Stimulated activated naive CD8-positive, alpha-beta T cell treated with anti-CD3 and anti-CD28 coated beads, Interleukin-15, Interleukin-2, amounts not matched to agents 100 U/mL and 50 U/mL, for 24 hours (primary cell): ENCODE measurements around the gene RIBC1.
"Not testable (repeated sequence)": the region's sequence is repeated elsewhere in the genome, so short reads cannot be mapped to it uniquely, and the experiment has no call there.

Experiments used
- ATAC-seq: fragments of 150-1000 bp; cut with Tn5 transposase; one replicate; pipeline ENCODE4 v1.10.0; 2021
- DNase-seq: peaks from one replicate; pipeline ENCODE4 v3.0.0; 2021

RIBC1 gene

GRCh38 chrX:53437206-53437605 is 14.5 kb downstream of the RIBC1 start:
- no peak for ATAC-seq
- DNase-seq, result no peak

DNA sequence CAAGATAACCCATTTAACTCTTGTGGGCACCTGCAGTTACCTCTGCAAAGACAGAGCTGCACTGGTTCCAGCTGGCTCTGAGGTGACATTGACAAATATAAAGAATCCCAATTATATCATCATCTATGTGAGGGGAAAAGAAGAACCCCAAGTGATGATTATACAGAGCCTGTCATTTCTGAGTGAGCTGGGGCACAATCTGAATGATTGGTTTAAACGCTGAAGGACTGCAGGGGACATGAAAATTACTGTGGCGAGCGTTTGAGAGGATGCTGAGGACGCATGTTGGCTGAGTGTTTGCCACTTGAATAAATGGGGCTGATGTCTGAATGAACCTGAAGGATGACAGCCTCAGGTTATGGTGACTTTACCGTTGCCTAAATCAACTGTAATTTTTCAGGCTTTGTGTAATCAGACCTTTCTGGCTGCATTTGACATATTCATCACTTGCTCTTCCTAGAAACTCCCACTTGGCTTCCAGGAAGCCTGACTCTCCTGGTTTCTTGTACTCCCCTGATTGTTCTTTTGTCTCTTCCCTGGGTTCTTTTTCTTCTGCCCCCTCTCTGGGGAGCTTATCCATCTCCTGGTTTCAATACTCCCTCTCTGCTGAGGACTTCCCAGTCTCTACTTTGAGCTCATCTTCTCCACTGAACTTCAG is 15.6 kb downstream of the RIBC1 start:
- no peak for DNase-seq
- no peak for ATAC-seq

DNA sequence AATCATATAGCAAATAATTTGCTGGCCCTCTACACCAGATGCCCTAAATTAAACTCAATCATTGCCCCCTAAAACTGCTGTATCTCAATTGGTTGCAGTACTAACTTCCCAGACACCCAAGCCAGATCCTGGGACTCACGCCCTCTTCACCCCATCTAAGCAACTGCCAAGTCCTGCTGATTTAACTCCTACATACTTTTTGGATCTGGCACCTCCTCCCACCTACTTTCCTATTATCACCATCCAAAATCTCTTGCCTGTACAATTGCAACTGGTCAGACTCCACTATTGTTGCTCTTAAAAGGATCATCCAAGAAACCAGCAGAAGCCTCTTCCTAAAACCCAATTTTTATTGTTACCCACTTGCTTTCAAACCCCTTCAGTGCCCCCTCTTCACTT is 16.2 kb downstream of the RIBC1 start:
- DNase-seq, result no peak
- no peak for ATAC-seq

- ATAC-seq (no peak), DNase-seq (no peak)
These were observed 17.4 kb downstream of the RIBC1 start for GRCh38 chrX:53440101-53440500.

DNA sequence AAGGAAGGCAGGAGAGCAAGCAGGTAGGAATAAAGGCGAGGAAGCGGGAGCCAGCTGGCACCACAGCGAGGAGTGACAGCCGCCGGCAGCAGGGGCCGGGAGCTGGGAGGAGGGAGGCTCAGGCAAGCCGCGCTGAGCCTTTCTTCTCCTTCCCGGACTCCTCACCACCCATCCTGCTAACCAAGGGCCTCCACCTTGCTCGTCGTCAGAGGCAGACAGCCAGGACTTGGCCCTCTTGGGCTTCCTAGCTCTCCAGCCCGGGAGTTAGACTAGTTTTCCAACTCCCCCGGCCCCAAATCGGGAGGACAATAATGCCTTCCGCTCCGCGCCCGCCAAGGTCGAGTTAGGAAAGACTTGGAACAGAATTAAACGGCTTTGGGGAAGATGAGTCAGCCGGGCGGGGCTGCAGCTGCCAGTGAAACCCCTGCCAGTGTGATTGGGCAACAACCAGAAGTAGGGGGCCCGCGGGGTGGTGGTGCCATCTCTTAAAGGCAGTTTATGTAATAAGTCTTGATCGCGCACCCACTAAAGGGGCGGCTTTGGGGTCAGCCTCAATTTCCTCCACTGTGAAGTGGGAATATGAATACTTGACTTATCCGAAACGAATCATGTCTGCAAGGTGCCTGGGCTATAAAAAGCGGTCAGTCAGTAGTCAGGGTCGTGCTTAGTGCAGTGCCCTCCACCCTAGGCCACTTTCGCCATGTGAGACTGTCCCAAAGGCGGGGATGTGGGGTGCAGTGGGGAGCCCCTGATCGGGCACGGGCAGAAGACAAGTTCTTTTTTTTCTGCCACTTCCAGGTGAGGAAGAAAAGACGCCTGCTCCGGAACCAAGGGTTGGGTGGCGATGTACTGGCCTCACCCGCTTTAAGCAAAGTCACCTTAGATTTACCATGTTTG is 18.2 kb downstream of the RIBC1 start:
- ATAC-seq, result peak; percentile 30

GRCh38 chrX:53441531-53442321 is 19.1 kb downstream of the RIBC1 start:
- DNase-seq, result peak; percentile 78
- peak; percentile 87 for ATAC-seq

More for the DNA sequence above, 18.2 kb downstream of the RIBC1 start:
- peak; percentile 42 for DNase-seq

DNA sequence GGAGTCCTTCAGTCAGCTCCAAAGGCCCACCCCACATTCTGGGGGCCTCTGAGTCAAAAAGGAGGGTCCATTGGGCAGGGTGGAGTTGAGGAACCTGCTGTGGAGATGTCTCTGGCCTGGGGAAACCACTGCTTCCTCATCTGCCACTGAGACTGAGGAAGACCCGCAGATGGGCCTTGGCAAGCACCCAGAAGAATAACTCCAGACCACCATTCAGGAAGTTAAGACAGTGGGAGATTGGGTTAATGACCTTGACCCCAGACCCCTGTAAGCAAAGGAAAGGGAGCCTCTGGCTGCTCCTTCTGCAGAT is 19.6 kb downstream of the RIBC1 start:
- ATAC-seq, result no peak

DNA sequence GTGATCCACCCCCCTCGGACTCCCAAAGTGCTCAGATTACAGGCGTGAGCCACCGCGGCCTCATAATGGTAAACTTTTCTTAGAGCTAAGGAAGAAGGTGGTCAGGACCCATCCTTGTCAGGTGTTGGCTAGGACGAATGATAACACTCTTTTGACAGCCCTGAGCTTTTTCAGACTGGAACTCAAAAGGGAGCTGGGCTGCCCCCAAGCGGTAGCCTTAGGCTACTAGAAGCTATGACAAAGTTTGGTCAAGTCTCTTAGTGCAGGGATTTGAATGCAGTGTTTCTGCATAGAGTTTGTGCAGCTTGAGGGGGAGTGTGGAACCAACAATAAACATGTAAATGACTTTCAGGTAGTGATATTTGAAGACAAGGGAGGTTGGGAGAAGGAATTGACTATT is 23.3 kb downstream of the RIBC1 start:
- DNase-seq (peak; percentile 44), ATAC-seq (no peak)

More for the DNA sequence above, 19.6 kb downstream of the RIBC1 start:
- DNase-seq, result no peak

GRCh38 chrX:53447441-53447840 is 24.8 kb downstream of the RIBC1 start:
- no peak for DNase-seq
- ATAC-seq, result no peak

GRCh38 chrX:53449632-53450031 is 27.0 kb downstream of the RIBC1 start:
- ATAC-seq, result no peak
- no peak for DNase-seq

DNA sequence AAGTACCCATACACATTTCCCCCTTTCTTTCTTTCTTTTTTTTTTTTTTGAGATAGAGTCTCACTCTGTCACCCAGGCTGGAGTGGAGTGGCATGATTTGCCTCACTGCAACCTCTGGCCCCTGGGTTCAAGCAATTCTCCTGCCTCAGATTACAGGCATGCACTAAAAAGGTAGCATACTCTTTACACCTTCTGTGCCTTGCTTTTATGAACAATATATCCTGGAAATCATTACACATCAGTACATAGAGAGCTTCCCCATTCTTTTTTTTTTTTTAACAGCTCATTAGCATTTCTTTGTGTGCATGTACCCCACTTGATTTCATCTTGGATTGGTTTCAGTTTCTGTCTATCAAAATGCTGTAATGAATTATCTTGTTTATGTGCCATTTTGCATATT is 30.1 kb downstream of the RIBC1 start:
- DNase-seq (no peak), ATAC-seq (no peak)

DNA sequence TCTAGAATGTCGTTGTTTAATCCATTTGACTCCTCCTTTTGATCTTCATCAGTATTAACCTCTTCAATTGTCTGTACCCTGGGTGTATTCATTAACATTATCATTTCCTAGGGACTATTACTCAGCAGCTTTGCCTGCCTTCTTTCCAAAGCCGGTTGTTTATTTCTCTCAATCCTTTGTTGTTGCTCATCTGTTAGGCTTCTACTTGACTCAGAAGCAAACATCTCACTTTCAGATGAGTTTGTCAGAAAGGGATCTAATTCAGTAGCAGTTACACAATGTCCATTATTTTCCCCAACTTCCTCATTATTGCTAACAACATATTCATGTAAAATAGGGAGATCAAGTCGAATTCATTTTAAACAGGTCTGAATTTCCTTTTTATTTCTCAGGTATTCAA is 33.6 kb downstream of the RIBC1 start:
- ATAC-seq (no peak), DNase-seq (no peak)

- no peak for ATAC-seq
- DNase-seq, result no peak
These were observed 35.4 kb downstream of the RIBC1 start for GRCh38 chrX:53458082-53458481.

GRCh38 chrX:53468659-53469058 is 46.0 kb downstream of the RIBC1 start:
- not testable (repeated sequence) for ATAC-seq, DNase-seq

DNA sequence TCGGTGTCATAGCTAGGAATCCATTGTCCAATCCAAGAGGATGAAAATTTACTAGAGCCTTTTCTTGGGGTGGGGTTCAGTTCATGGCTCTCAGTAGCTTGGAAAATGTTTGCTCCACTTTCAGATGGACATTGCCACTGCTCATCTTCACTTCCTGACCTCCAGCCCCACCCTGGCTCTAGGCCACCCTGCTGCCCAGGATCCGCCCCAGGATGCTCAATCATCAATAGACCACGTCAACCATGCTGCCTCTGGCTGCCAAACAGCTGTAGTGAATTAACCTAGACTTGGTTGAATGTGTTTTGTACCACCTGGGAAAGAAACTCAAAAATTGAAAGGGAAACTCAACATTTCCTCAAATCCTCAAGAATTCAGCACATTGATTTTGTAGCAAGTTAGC is 48.7 kb downstream of the RIBC1 start:
- ATAC-seq (no peak), DNase-seq (no peak)

DNA sequence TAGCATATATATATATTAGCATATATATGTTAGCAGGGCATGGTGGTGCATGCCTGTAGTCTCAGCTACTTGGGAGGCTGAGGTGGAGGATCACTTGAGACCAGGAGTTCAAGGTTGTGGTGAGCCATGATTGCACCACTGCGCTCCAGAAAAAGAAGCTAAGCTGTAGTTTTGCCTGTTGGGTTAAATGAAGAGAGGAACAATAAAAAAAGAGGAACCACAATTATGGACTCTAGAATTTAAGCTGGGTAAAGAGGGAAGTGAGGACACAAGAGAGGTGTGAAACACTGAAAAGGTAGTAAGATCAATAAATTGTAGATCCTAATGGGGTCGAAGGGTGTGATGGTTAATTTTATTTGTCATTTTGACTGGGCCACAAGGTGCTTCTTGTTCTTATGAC is 52.0 kb downstream of the RIBC1 start:
- no peak for DNase-seq
- ATAC-seq, result no peak

DNA sequence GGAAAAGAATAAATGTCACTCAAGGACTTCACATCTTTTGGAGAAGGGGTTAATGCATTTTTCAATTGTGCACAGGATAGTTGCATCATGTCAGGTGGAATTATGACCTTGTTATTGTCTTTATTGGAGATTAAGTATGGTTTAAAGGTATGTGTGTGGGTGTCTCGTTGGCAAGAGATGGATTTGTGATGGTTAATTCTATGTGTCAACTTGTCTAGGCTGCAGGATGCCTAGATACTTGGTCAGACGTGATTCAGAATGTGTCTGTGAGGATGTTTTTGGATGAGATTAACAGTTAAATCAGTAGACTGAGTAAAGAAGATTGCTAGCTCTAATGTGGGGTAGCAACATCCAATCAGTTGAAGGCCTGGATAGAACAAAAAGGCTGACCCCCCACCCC is 53.7 kb downstream of the RIBC1 start:
- no peak for ATAC-seq
- DNase-seq, result no peak

DNA sequence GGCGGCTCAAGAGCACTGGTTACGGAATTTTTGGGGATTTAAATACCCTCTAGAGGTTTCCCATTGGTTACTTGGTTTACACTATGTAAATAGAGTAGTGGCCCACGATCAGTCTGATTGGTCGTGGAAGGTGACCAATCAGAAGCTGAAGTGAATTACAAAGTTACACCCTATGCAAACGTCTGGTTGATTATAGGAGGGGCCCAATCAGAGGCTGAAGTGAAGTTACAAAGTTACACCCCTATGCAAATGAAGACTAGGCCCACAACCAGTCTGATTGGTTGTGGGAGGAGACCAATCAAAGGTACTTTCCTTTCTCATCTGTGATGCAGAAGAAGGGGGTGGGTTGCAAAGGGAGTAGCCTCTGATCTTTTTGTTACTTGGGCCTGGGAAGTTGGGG is 56.6 kb downstream of the RIBC1 start:
- ATAC-seq (no peak), DNase-seq (no peak)
